ENCODE data around the gene GDPD3. TPM values are rescaled to one million over a fixed set of nuclear protein-coding genes. Genes with fewer than 3 reads are reported as not detected.

The GDPD3 gene
- total RNA-seq, 3 donors from 2014 or later, result 1.6 to 7.3 (median 2.0) TPM

- intact Hi-C loops (cut with DNase I; ENCODE audit: low total_unique reads), result no loop called here
- H3K9me3 ChIP-seq, result no peaks in the 10 kb centered on the region
- peaks cover 18% of the 10 kb centered on the region for H3K36me3 ChIP-seq
- H3K27ac ChIP-seq, result no peak overlapping the region
- H3K4me1 ChIP-seq, result no peaks in the 10 kb centered on the region
- H3K4me3 ChIP-seq, result no peak overlapping the region
- no peak for DNase-seq (ENCODE audit: low spot score in 2 of 2)
- TF ChIP-seq CTCF (IDR thresholded peaks at IDR 0.05) (no peak), POLR2AphosphoS5 (IDR thresholded peaks at IDR 0.05) (no peak), POLR2A (IDR thresholded peaks at IDR 0.05) (no peak)
- no peaks in the 10 kb centered on the region for H3K27me3 ChIP-seq
Observed at GRCh38 chr16:30083216-30084055, 29.9 kb downstream of the GDPD3 start.

GRCh38 chr16:30082545-30083090, 30.7 kb downstream of the GDPD3 start:
- no peaks in the 10 kb centered on the region for H3K9me3 ChIP-seq
- no peak overlapping the region for H3K4me3 ChIP-seq
- H3K36me3 ChIP-seq, result peaks cover 18% of the 10 kb centered on the region
- intact Hi-C loops (cut with DNase I; ENCODE audit: low total_unique reads), result no loop called here
- no peak for DNase-seq (ENCODE audit: low spot score in 2 of 2)
- H3K4me1 ChIP-seq, result peaks cover 0 to 6% of the 10 kb centered on the region in 2 donors
- no peaks in the 10 kb centered on the region for H3K27me3 ChIP-seq
- no peak overlapping the region for H3K27ac ChIP-seq
- no peak for TF ChIP-seq CTCF (IDR thresholded peaks at IDR 0.05)
- no peak for TF ChIP-seq POLR2AphosphoS5 (IDR thresholded peaks at IDR 0.05)
- no peak for TF ChIP-seq POLR2A (IDR thresholded peaks at IDR 0.05)

- H3K36me3 ChIP-seq, result peaks cover 18% of the 10 kb centered on the region
Observed at GRCh38 chr16:30079480-30079879, 33.9 kb downstream of the GDPD3 start.

GRCh38 chr16:30078744-30079143, 34.6 kb downstream of the GDPD3 start:
- no peak for DNase-seq (ENCODE audit: low spot score in 2 of 2)
- no peaks in the 10 kb centered on the region for H3K27me3 ChIP-seq
- H3K4me3 ChIP-seq, result no peak overlapping the region
- H3K27ac ChIP-seq, result no peak overlapping the region
- peaks cover 18% of the 10 kb centered on the region for H3K36me3 ChIP-seq
- no peak for TF ChIP-seq POLR2A (IDR thresholded peaks at IDR 0.05)
- no peak for TF ChIP-seq CTCF (IDR thresholded peaks at IDR 0.05)
- TF ChIP-seq POLR2AphosphoS5 (IDR thresholded peaks at IDR 0.05), result no peak
- intact Hi-C loops (cut with DNase I; ENCODE audit: low total_unique reads), result no loop called here
- H3K9me3 ChIP-seq, result no peaks in the 10 kb centered on the region
- peaks cover 0 to 17% of the 10 kb centered on the region in 2 donors for H3K4me1 ChIP-seq

More at GRCh38 chr16:30079480-30079879, 33.9 kb downstream of the GDPD3 start:
- intact Hi-C loops (cut with DNase I; ENCODE audit: low total_unique reads), result no loop called here
- no peak for TF ChIP-seq POLR2A (IDR thresholded peaks at IDR 0.05)
- TF ChIP-seq POLR2AphosphoS5 (IDR thresholded peaks at IDR 0.05), result no peak
- TF ChIP-seq CTCF (IDR thresholded peaks at IDR 0.05), result no peak
- Histone ChIP-seq H3K9me3 (no peaks in the 10 kb centered on the region), H3K27ac (no peak overlapping the region), H3K4me3 (no peak overlapping the region), H3K4me1 (peaks cover 0 to 17% of the 10 kb centered on the region in 2 donors), H3K27me3 (no peaks in the 10 kb centered on the region)
- no peak for DNase-seq (ENCODE audit: low spot score in 2 of 2)

- Histone ChIP-seq H3K4me3 (peak overlapping the region in 1 of 3 donors; percentile 76), H3K36me3 (peaks cover 8% of the 10 kb centered on the region), H3K27me3 (no peaks in the 10 kb centered on the region), H3K4me1 (peaks cover 0 to 17% of the 10 kb centered on the region in 2 donors), H3K9me3 (no peaks in the 10 kb centered on the region), H3K27ac (peak overlapping the region; percentile 4 to 21)
- intact Hi-C loops (cut with DNase I; ENCODE audit: low total_unique reads), result no loop called here
- TF ChIP-seq POLR2A (IDR thresholded peaks at IDR 0.05) (no peak), CTCF (IDR thresholded peaks at IDR 0.05) (no peak), POLR2AphosphoS5 (IDR thresholded peaks at IDR 0.05) (no peak)
- no peak for DNase-seq (ENCODE audit: low spot score in 2 of 2)
Observed at GRCh38 chr16:30077656-30078055, 35.7 kb downstream of the GDPD3 start.

Data from breast epithelium (tissue), 4 donors.